HT-29 (cell line): Measurements from ENCODE around the gene MYDGF. TPM values are rescaled to one million over a fixed set of nuclear protein-coding genes. Genes with fewer than 3 reads are reported as not detected.

Experiments used
- total RNA-seq: library from RNA; depleted of rRNA; stranded (reverse); fragments of >200 nt; shearing (Covaris generic); gene quantifications from 2 replicates; pipeline ENCODE4 v1.2.3, GENCODE V29; 2014; rRNA removed

The MYDGF gene
- total RNA-seq, 1 experiment from 2014 or later: 139 TPM

Other genes starting within 250 kb of the MYDGF start
- gene UBXN6, start 212.5 kb downstream of the MYDGF start, total RNA-seq: 84.8 and 85.4 TPM in 2 replicates
- gene HDGFL2, start 198.0 kb downstream of the MYDGF start, total RNA-seq: 56.1 and 67.0 TPM in 2 replicates
- 8.5 TPM in 2 replicates for gene PLIN4, start 151.9 kb downstream of the MYDGF start, total RNA-seq
- gene PLIN5, start 135.1 kb downstream of the MYDGF start, total RNA-seq: 0.86 and 4.5 TPM in 2 replicates
- gene LRG1, start 130.3 kb downstream of the MYDGF start, total RNA-seq: 16.1 and 19.1 TPM in 2 replicates
- 0.70 and 0.84 TPM in 2 replicates for gene SEMA6B, start 110.7 kb downstream of the MYDGF start, total RNA-seq
- gene TNFAIP8L1, start 30.8 kb downstream of the MYDGF start, total RNA-seq: 6.3 TPM in 2 replicates
- gene DPP9, start 53.5 kb upstream of the MYDGF start, total RNA-seq: 72.8 and 74.3 TPM in 2 replicates
- 17.8 and 22.2 TPM in 2 replicates for gene FEM1A, start 121.4 kb upstream of the MYDGF start, total RNA-seq
- gene TICAM1, start 161.4 kb upstream of the MYDGF start, total RNA-seq: 3.9 and 4.0 TPM in 2 replicates
- gene PLIN3, start 197.3 kb upstream of the MYDGF start, total RNA-seq: 69.6 and 70.9 TPM in 2 replicates
- not detected in 2 replicates for gene ARRDC5, start 232.6 kb upstream of the MYDGF start, total RNA-seq
- 93.3 and 95.9 TPM in 2 replicates for gene UHRF1, start 239.2 kb upstream of the MYDGF start, total RNA-seq